Mucosa of descending colon (tissue), 3 donors: ENCODE measurements around the gene MCM8. TPM values are rescaled to one million over a fixed set of nuclear protein-coding genes. Genes with fewer than 3 reads are reported as not detected.

ENCODE experiments used
- ATAC-seq: fragments of 200-7000 bp; cut with Tn5 transposase; one replicate; pipeline ENCODE4 v1.9.1; 2020; ENCODE audit warnings: mild to moderate bottlenecking, moderate library complexity
- DNase-seq, 3 donors: peaks; one replicate each; pipeline ENCODE4 v3.0.0-alpha.2; 2020
- H3K36me3 ChIP-seq: fragments of 200-600 bp; one replicate; pipeline ENCODE4 v1.8.0; 2021; ENCODE audit warnings: low read depth, mild to moderate bottlenecking
- H3K4me1 ChIP-seq: fragments of 200-600 bp; one replicate; pipeline ENCODE4 v1.8.0; 2021; ENCODE audit warnings: low read depth, mild to moderate bottlenecking
- H3K4me3 ChIP-seq: fragments of 200-600 bp; one replicate; pipeline ENCODE4 v1.8.0; 2021; ENCODE audit warnings: mild to moderate bottlenecking
- H3K9me3 ChIP-seq: fragments of 200-600 bp; one replicate; pipeline ENCODE4 v1.8.0; 2021; ENCODE audit warnings: mild to moderate bottlenecking
- intact Hi-C, 2 donors: fragments of 100-400 bp; cut with DNase I in 1 of 2; cut with micrococcal nuclease in 1 of 2; formaldehyde crosslinking; loops; one replicate each; pipeline versions ENCODE4 v1.11.0 to v1.11.1; 2022; cut with DNase I, micrococcal nuclease
- long read RNA-seq, 2 donors: library from polyadenylated mRNA; unstranded; transcript quantifications; one replicate each; pipeline ENCODE4 v2.0.0, GENCODE V29; 2019 to 2021
- total RNA-seq, 3 donors: library from RNA; stranded (reverse); fragmentation: NEBNext Ultra II Directional in 2 of 3; extraction: Animal tissue kit (Norgen Biotek cat#: 25700) in 2 of 3; gene quantifications; one replicate each; pipeline versions ENCODE4 v1.2.1 to v1.2.4, GENCODE V29; 2021 to 2023
- TF ChIP-seq, protein P1 (sequence below): fragments of 200-600 bp; IDR thresholded peaks from one replicate; pipeline ENCODE4 v1.8.0; 2022; ENCODE audit warnings: antibody characterized with exemption, mild to moderate bottlenecking
- donor health status: DM: no; HTN: no; CAD: no; lungs with moderate emphysema.
- donor health status: DM: no; HTN: no; CAD: no.
- donor health status: DM: no; HTN: yes; CAD: no.

The MCM8 gene
- 1 to 10 TPM; 4.9 to 9.8 (median 7.8) TPM for total RNA-seq
- long read RNA-seq, donor 1, partial matches to known transcripts = 0 of 1 reads
- long read RNA-seq, donor 1, other reads (novel, unspliced or antisense) = 1 of 1 reads
- long read RNA-seq, donor 2, partial matches to known transcripts = 0 of 1 reads
- long read RNA-seq, donor 2, other reads (novel, unspliced or antisense) = 1 of 1 reads

DNA sequence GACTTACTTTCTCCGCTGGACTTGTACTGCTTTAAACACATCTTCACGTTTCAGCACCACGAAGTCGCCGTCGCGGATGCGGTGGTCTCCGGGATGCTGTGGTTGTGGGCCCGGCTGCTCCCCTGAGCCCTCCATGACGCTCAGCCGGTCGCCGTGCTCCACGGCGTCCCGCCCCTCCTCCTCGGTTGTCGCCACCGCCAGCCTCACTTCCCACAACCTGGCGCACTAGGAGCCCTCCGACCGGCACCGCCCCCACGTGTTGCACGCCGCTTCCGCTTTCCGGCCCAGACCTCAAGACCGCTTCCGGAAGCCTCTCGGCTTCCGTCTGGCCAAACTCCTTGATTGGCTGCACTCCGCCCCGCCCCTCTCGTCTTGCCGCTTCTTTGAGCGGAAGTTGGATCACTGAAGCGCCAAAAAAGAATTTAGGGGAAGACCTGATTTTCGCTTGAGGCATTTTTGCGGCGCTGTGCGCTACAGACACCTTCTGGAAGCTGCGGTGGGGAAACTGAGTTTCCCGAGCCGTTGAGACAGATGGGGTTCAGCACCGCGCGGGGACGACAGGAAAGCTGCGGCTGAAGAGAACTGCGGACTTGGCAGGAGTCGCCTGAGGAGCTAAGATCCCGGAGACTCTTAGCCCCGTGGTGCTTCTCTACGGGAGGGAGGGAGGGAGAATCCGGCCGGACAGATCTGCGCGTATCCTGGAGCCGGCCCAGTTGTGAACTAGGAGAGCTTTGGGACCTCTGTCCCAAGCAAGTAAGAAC, at the start of gene MCM8, which contains the start of gene TRMT6:
MCM8 (plus strand) TSS at position 382 of the 761 bp plus-strand sequence. CDS start 1,364 bp downstream, outside the sequence.
TRMT6 (minus strand) TSS at position 263 of the 761 bp plus-strand sequence; CDS start at position 135, 128 bp downstream.
- ATAC-seq = peak; percentile 100
- no peaks in the 10 kb centered on the region for H3K36me3 ChIP-seq

DNA sequence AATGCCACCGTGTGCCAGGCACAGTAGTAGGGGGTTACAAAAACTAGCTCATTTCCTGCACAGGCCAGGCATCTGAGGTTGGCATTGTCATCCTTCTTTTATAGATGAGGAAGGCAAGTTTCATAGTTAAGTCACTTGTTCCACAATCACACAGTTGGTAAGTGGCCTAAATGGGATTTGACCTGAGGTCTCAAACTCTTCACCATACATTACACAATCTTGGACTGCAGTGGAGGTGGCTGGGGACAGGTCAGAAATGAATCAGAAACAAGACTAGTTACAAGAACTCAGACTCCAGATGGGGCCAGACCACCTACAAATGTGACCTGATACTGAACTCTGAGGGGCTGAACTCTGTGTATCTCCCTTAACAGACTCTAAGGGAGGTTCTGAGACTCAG, 49.5 kb upstream of the MCM8 start:
- no peak overlapping the region for H3K4me3 ChIP-seq
- no peak for DNase-seq
- TF ChIP-seq, protein P1, sequence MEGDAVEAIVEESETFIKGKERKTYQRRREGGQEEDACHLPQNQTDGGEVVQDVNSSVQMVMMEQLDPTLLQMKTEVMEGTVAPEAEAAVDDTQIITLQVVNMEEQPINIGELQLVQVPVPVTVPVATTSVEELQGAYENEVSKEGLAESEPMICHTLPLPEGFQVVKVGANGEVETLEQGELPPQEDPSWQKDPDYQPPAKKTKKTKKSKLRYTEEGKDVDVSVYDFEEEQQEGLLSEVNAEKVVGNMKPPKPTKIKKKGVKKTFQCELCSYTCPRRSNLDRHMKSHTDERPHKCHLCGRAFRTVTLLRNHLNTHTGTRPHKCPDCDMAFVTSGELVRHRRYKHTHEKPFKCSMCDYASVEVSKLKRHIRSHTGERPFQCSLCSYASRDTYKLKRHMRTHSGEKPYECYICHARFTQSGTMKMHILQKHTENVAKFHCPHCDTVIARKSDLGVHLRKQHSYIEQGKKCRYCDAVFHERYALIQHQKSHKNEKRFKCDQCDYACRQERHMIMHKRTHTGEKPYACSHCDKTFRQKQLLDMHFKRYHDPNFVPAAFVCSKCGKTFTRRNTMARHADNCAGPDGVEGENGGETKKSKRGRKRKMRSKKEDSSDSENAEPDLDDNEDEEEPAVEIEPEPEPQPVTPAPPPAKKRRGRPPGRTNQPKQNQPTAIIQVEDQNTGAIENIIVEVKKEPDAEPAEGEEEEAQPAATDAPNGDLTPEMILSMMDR = no peak
- no peaks in the 10 kb centered on the region for H3K36me3 ChIP-seq
- intact Hi-C loops = no loop called here
- no peaks in the 10 kb centered on the region for H3K9me3 ChIP-seq
- no peak for ATAC-seq
- H3K4me1 ChIP-seq = no peaks in the 10 kb centered on the region

More for the DNA sequence above, at the start of gene MCM8, which contains the start of gene TRMT6:
- peak within 1 kb of the TSS; percentile 41 for H3K4me3 ChIP-seq
- peaks cover 12% of the 10 kb centered on the region for H3K4me1 ChIP-seq
- no peaks in the 10 kb centered on the region for H3K9me3 ChIP-seq
- DNase-seq = peak; percentile 97 to 99 (median 98)
- TF ChIP-seq, protein P1 = no peak
- intact Hi-C loops = no loop called here

DNA sequence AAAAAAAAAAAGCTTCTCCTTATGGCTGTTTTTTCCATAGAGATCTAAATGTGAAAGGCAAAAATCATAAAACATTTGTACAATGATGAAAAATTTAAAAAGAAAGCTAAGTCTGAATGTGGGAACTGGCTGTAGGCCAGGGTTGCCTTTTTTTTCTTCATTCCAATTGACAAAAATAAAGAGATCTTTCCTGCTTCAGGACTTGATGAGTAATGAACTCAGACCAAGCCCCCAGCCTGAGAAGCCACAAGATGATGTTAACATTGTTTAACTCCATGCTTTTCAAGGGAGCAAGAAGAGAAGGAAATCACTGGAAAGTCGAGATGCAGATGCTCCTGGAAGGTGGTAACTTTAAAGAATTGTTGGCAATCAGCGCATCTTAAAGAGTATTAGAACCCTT, 41.5 kb upstream of the MCM8 start:
- no peaks in the 10 kb centered on the region for H3K9me3 ChIP-seq
- H3K36me3 ChIP-seq = no peaks in the 10 kb centered on the region
- TF ChIP-seq, protein P1 = no peak
- DNase-seq (no peak), ATAC-seq (no peak)
- intact Hi-C loops = no loop called here
- H3K4me1 ChIP-seq = peaks cover 7% of the 10 kb centered on the region
- no peak overlapping the region for H3K4me3 ChIP-seq

DNA sequence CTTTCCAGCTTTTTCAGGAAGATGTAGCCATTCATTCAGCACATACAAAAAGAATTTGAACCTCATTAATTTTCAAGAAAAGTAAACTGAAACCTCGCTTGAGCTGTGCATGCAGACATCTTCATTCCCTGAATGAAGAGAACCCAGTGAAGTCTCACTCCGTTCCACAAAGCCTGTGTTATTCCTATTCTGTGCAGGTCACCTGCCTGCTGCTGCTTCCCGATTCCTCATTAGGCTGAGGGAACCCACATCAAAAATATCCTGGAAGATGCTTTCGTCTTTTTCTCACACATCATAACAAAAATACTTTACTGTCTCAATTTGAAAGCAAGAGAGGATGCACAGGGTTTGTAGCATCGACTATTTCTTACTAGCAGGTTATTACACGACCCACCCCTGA, 40.3 kb upstream of the MCM8 start:
- peaks cover 7% of the 10 kb centered on the region for H3K4me1 ChIP-seq
- H3K9me3 ChIP-seq = no peaks in the 10 kb centered on the region
- TF ChIP-seq, protein P1 = no peak
- ATAC-seq (no peak), DNase-seq (no peak)
- H3K36me3 ChIP-seq = no peaks in the 10 kb centered on the region
- H3K4me3 ChIP-seq = no peak overlapping the region
- intact Hi-C loops = no loop called here

DNA sequence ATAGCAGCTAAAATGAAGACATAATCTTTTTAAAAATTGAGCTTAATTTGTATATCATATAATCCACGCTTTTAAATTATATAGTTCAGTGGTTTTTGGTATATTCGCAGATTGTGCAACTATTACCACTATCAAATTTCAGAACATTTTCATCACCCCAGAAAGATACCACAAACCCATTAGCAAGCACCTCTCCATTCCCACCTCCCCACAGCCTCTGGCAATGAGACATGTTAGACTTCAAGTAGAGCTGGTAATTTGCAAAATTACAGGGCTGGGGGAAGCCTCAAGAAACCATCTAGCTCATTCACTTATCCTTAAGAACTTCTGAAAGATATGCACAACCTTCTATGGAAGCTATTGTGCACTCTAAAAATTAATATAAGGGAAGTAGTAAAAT, 37.3 kb upstream of the MCM8 start:
- no peaks in the 10 kb centered on the region for H3K9me3 ChIP-seq
- H3K4me3 ChIP-seq = no peak overlapping the region
- TF ChIP-seq, protein P1 = no peak
- H3K4me1 ChIP-seq = peaks cover 7% of the 10 kb centered on the region
- DNase-seq (no peak), ATAC-seq (no peak)
- no peaks in the 10 kb centered on the region for H3K36me3 ChIP-seq
- intact Hi-C loops = no loop called here
